ENCODE data around the gene TMEM53. TPM values are rescaled to one million over a fixed set of nuclear protein-coding genes. Genes with fewer than 3 reads are reported as not detected.

The TMEM53 gene
- total RNA-seq, 1 experiment from 2014 or later, result 6.2 TPM

DNA sequence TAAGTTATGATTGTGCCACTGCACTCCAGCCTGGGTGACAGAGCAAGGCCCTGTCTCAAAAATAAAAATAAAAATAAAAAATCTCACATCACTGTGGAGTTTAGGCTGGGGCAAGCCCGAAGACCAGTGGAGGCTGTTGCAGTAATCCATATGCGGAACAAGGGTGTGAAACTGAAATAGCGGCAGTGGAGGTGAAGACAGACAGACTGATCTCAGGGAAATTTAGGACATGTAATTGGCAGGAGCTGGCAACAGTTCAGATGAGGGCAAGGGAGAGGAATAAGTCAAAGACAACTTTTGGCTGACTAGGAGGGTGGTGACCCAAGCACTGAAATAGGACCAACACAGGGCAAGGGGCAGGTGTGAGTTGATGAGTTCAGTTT lies 8.6 kb upstream of the TMEM53 start:
- Mint-ChIP-seq H3K27me3 (ENCODE audit: low read depth) (no peaks in the 10 kb centered on the region; the same call in 1 of the 2 replicates), H3K36me3 (ENCODE audit: insufficient read depth in 1 of 3, low read depth in 3 of 3) (peaks cover 0 to 10% (median 0%) of the 10 kb centered on the region in 3 experiments; a peak in 3 of 7 replicates), H3K27ac (peak overlapping the region in 1 of 3 experiments; percentile 39; a peak in 1 of 7 replicates), H3K9me3 (no peaks in the 10 kb centered on the region; a peak in 1 of 5 replicates), H3K4me3 (no peak overlapping the region), H3K4me1 (peaks cover 19 to 22% of the 10 kb centered on the region in 2 experiments)
- no peak for DNase-seq
- Histone ChIP-seq H3K4me2 (ENCODE audit: insufficient read depth, insufficient read length, low read length) (no peak overlapping the region), H2BK20ac (ENCODE audit: low read depth, low read length, poor library complexity, severe bottlenecking) (no peak overlapping the region), H4K20me1 (ENCODE audit: control insufficient read depth, insufficient read depth, insufficient read length) (no peaks in the 10 kb centered on the region), H3K14ac (ENCODE audit: insufficient read depth, low read length) (no peak overlapping the region), H2BK12ac (ENCODE audit: insufficient read length, low read depth, low read length) (no peak overlapping the region), H3K4me1 (ENCODE audit: insufficient read depth, low read length) (peaks cover 10% of the 10 kb centered on the region; the same call in 1 of the 2 replicates), H2AK5ac (ENCODE audit: insufficient read length, low read length) (no peak overlapping the region), H3K9ac (ENCODE audit: extremely low read depth, insufficient read length, low read length) (no peak overlapping the region), H4K8ac (replicated peaks; ENCODE audit: insufficient read length, low read depth, low read length) (no peak overlapping the region), H3K79me1 (ENCODE audit: insufficient read depth, low read depth, low read length, poor library complexity, severe bottlenecking) (no peaks in the 10 kb centered on the region), H3T11ph (ENCODE audit: low read length) (no peak overlapping the region), H2BK120ac (ENCODE audit: low read depth, low read length, poor library complexity, severe bottlenecking) (no peak overlapping the region), H4K5ac (ENCODE audit: insufficient read length, low read depth, low read length) (no peak overlapping the region), H4K91ac (ENCODE audit: insufficient read length, low read depth, low read length) (no peak overlapping the region), H3K4ac (ENCODE audit: low read depth, low read length) (no peak overlapping the region), H2AFZ (ENCODE audit: low read length) (no peak overlapping the region), H3K18ac (ENCODE audit: insufficient read length, low read depth, low read length) (no peak overlapping the region), H2BK5ac (ENCODE audit: insufficient read length, low read length) (no peak overlapping the region), H3K27ac (ENCODE audit: insufficient read length, low read depth, low read length) (no peak overlapping the region), H2BK15ac (ENCODE audit: low read depth, low read length) (no peak overlapping the region), H3K27me3 (ENCODE audit: insufficient read depth, low read length) (no peaks in the 10 kb centered on the region), H3K9me3 (ENCODE audit: control insufficient read depth, low read depth, low read length) (no peaks in the 10 kb centered on the region), H3K23me2 (ENCODE audit: insufficient read length, low read depth, low read length, poor library complexity, severe bottlenecking) (no peaks in the 10 kb centered on the region), H3K56ac (ENCODE audit: insufficient read length, low read depth, low read length) (no peak overlapping the region), H3K79me2 (ENCODE audit: insufficient read depth, low read length) (no peaks in the 10 kb centered on the region), H3K23ac (ENCODE audit: insufficient read length, low read depth, low read length) (no peak overlapping the region)
- no CpG with 5 or more reads among the region's 3 CpGs for WGBS (ENCODE audit: extremely low coverage, insufficient read length, low lambda C conversion rate)
- TF ChIP-seq, protein P1, sequence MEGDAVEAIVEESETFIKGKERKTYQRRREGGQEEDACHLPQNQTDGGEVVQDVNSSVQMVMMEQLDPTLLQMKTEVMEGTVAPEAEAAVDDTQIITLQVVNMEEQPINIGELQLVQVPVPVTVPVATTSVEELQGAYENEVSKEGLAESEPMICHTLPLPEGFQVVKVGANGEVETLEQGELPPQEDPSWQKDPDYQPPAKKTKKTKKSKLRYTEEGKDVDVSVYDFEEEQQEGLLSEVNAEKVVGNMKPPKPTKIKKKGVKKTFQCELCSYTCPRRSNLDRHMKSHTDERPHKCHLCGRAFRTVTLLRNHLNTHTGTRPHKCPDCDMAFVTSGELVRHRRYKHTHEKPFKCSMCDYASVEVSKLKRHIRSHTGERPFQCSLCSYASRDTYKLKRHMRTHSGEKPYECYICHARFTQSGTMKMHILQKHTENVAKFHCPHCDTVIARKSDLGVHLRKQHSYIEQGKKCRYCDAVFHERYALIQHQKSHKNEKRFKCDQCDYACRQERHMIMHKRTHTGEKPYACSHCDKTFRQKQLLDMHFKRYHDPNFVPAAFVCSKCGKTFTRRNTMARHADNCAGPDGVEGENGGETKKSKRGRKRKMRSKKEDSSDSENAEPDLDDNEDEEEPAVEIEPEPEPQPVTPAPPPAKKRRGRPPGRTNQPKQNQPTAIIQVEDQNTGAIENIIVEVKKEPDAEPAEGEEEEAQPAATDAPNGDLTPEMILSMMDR (conservative IDR thresholded peaks at IDR 0.05), result no peak
